C4-2B (cell line): Measurements from ENCODE around the gene IRAK1.

ENCODE experiments used
- CTCF ChIP-seq: fragments of 450-650 bp; conservative IDR thresholded peaks from 2 replicates; pipeline ENCODE4 v1.5.1; 2017; ENCODE audit warnings: mild to moderate bottlenecking
- ZFX ChIP-seq: fragments of 450-650 bp; IDR thresholded peaks from 2 replicates; pipeline ENCODE4 v1.6.1; 2017

GRCh38 chrX:154002215-154002719 is 17.4 kb downstream of the IRAK1 start:
- TF ChIP-seq CTCF (no peak), ZFX (no peak)
